Heart left ventricle (tissue), 16 donors: ENCODE measurements around the gene FARSA. TPM values are rescaled to one million over a fixed set of nuclear protein-coding genes. Genes with fewer than 3 reads are reported as not detected.

Experiments
- ATAC-seq, 4 donors: fragments of 200-7000 bp; cut with Tn5 transposase; one replicate each; pipeline ENCODE4 v1.9.1; 2020 to 2022; ENCODE audit warnings: moderate library complexity in 4 of 4, mild to moderate bottlenecking in 3 of 4, moderate number of reproducible peaks in 1 of 4
- DNase-seq, 5 donors: peaks; one replicate each; pipeline ENCODE4 v3.0.0-alpha.2; 2020
- H3K27ac ChIP-seq, 12 donors: fragments of 200-600 bp; sonication (generic) in 4 of 12; one replicate each; pipeline versions ENCODE4 v1.5.0 to v1.8.0; 2016 to 2022; ENCODE audit warnings: mild to moderate bottlenecking in 2 of 12
- H3K27me3 ChIP-seq, 9 donors: fragments of 200-600 bp; sonication (generic) in 2 of 9; one replicate each; pipeline versions ENCODE4 v1.5.1 to v1.8.0; 2016 to 2022; ENCODE audit warnings: mild to moderate bottlenecking in 3 of 9
- H3K36me3 ChIP-seq, 9 donors: fragments of 200-600 bp; sonication (generic) in 2 of 9; one replicate each; pipeline versions ENCODE4 v1.5.0 to v1.8.0; 2018 to 2022; ENCODE audit warnings: mild to moderate bottlenecking in 2 of 9
- H3K4me1 ChIP-seq, 12 donors: fragments of 200-600 bp; sonication (generic) in 4 of 12; one replicate each; pipeline versions ENCODE4 v1.5.0 to v1.8.0; 2016 to 2022; ENCODE audit warnings: mild to moderate bottlenecking in 3 of 12
- H3K4me3 ChIP-seq, 12 donors: fragments of 200-600 bp; sonication (generic) in 4 of 12; one replicate each; pipeline versions ENCODE4 v1.5.0 to v1.8.0; 2017 to 2022; ENCODE audit warnings: mild to moderate bottlenecking in 9 of 12, moderate library complexity in 4 of 12
- H3K9me3 ChIP-seq, 12 donors: fragments of 200-600 bp; sonication (generic) in 4 of 12; one replicate each; pipeline versions ENCODE4 v1.5.0 to v1.8.0; 2016 to 2022; ENCODE audit warnings: mild to moderate bottlenecking in 1 of 12
- CTCF ChIP-seq, 12 donors: fragments of 200-600 bp; sonication (generic) in 4 of 12; IDR thresholded peaks; one replicate each; pipeline versions ENCODE4 v1.5.0 to v1.8.0; 2018 to 2022; ENCODE audit warnings: antibody characterized with exemption in 12 of 12, mild to moderate bottlenecking in 5 of 12
- POLR2A ChIP-seq, 2 donors: fragments of 450-650 bp; IDR thresholded peaks; one replicate each; pipeline ENCODE4 v1.6.1; 2017; ENCODE audit warnings: antibody characterized with exemption in 2 of 2, mild to moderate bottlenecking in 2 of 2, moderate library complexity in 2 of 2
- WGBS, 4 donors: extraction: QIAGEN DNeasy Blood & Tissue Kit in 2 of 4; methylation state at CpG; one replicate each; pipeline versions ENCODE4 v1.1.5 to v1.1.7; 2013 to 2018; 5-methylcytosine and 5-hydroxymethylcytosine counted together
- intact Hi-C, 10 donors: fragments of 100-400 bp; cut with DNase I; formaldehyde crosslinking; loops; one replicate each; pipeline versions ENCODE4 v1.11.1 to v1.14.2; 2022
- polyA plus RNA-seq, 2 donors: library from polyadenylated mRNA; stranded (reverse); fragments of 200-250 nt; gene quantifications; one replicate each; pipeline ENCODE4 v1.2.3, GENCODE V29; 2013
- total RNA-seq, 9 donors: library from RNA; depleted of rRNA in 2 of 9; stranded (reverse); fragments of >200 nt in 2 of 9; fragmentation: NEBNext Ultra II Directional in 3 of 9; extraction: Animal tissue kit (Norgen Biotek cat#: 25700) in 3 of 9; gene quantifications; one replicate each; pipeline versions ENCODE4 v1.1.0 to v1.2.4, GENCODE V29; 2016 to 2023
- donor health status: ischemic (EF 13 %, LVEDD 7.1; RV severe dilation, severe dysfunction).
- donor health status: healthy with polysubstance abuse.
- donor health status: DM: no; HTN: yes; CAD: no.
- donor health status: DM: no; HTN: no; CAD: no.
- donor health status: ischemic (EF 25% LVEDD 6.9; RV normal size, moderate dysfunction).
- donor health status: ischemic (EF 25% LVEDD 5.7; RV mildly dilated, moderate dysfunction).
- donor health status: healthy.
- donor health status: DM: yes; HTN: yes; CAD: no.
- donor health status: ischemic (EF 35%, LVEDD 5.7; RV mildly dilated, moderate dysfunction).
- donor health status: nonischemic (EF 11% LVEDD 7.7; RV severe dilation, severe dysfunction).
- donor health status: DM: yes; HTN: yes; CAD: no.
- donor health status: PGD.
- donor health status: ischemic (EF 29% LVEDD 5.4; RV normal size, mild dysfunction).
- donor health status: nonischemic (EF 23%, LVEDD 6.1; RV moderate dilation, normal function).

Gene FARSA
- total and polyA plus RNA-seq, 11 donors: 35.0 to 104 (median 40.6) TPM

- no peak overlapping the region for H3K4me3 ChIP-seq
- no peak for ATAC-seq
- no peaks in the 10 kb centered on the region for H3K4me1 ChIP-seq
- DNase-seq: no peak
- H3K36me3 ChIP-seq: peaks cover 0 to 47% (median 39%) of the 10 kb centered on the region in 9 donors
- WGBS, 4 donors: 90 to 93% (median 92%) methylated on average over 10 of the region's 10 CpGs
- intact Hi-C loops: loop anchor here in 1 of 10 donors (10.0 kb wide), 1 partner anchor 55 kb away; the partner anchor contains the start of gene GADD45GIP1
- H3K9me3 ChIP-seq: no peaks in the 10 kb centered on the region
- no peak overlapping the region for H3K27ac ChIP-seq
- no peaks in the 10 kb centered on the region for H3K27me3 ChIP-seq
- TF ChIP-seq CTCF (IDR thresholded peaks at IDR 0.05) (no peak), POLR2A (IDR thresholded peaks at IDR 0.05) (no peak)
Observed at GRCh38 chr19:12899891-12900518, 33.5 kb downstream of the FARSA start.

- Histone ChIP-seq H3K27me3 (no peaks in the 10 kb centered on the region), H3K4me3 (no peak overlapping the region), H3K36me3 (peaks cover 0 to 65% (median 57%) of the 10 kb centered on the region in 9 donors), H3K9me3 (no peaks in the 10 kb centered on the region), H3K4me1 (peaks cover 0 to 13% (median 8%) of the 10 kb centered on the region in 12 donors), H3K27ac (no peak overlapping the region)
- DNase-seq: no peak
- ATAC-seq: no peak
- WGBS, 4 donors: 93 to 97% (median 96%) methylated on average over 5 to 17 of the region's 17 CpGs
- intact Hi-C loops: loop anchor here in 1 of 10 donors (10.0 kb wide), 1 partner anchor 58 kb away; the partner anchor contains the start of gene GADD45GIP1
- no peak for TF ChIP-seq POLR2A (IDR thresholded peaks at IDR 0.05)
- no peak for TF ChIP-seq CTCF (IDR thresholded peaks at IDR 0.05)
Observed at GRCh38 chr19:12896460-12896859, 37.1 kb downstream of the FARSA start.

- no peaks in the 10 kb centered on the region for H3K27me3 ChIP-seq
- TF ChIP-seq CTCF (IDR thresholded peaks at IDR 0.05): no peak
- no peak for TF ChIP-seq POLR2A (IDR thresholded peaks at IDR 0.05)
- no peak overlapping the region for H3K4me3 ChIP-seq
- peaks cover 0 to 22% (median 11%) of the 10 kb centered on the region in 12 donors for H3K4me1 ChIP-seq
- H3K27ac ChIP-seq: no peak overlapping the region
- no peak for ATAC-seq
- intact Hi-C loops: loop anchor here in 1 of 10 donors (10.0 kb wide), 1 partner anchor 61 kb away; the partner anchor contains the start of gene GADD45GIP1
- 88 to 95% (median 93%) methylated on average over 5 of the region's 5 CpGs for WGBS, 4 donors
- no peak for DNase-seq
- no peaks in the 10 kb centered on the region for H3K9me3 ChIP-seq
- peaks cover 0 to 50% (median 37%) of the 10 kb centered on the region in 9 donors for H3K36me3 ChIP-seq
Observed at GRCh38 chr19:12893582-12893981, 39.9 kb downstream of the FARSA start.

- Histone ChIP-seq H3K9me3 (no peaks in the 10 kb centered on the region), H3K27me3 (peaks cover 0 to 6% (median 0%) of the 10 kb centered on the region in 9 donors), H3K27ac (peak overlapping the region in 7 of 12 donors; percentile 64 to 85 (median 74)), H3K4me3 (peak overlapping the region; percentile 71 to 98 (median 86)), H3K4me1 (peaks cover 0 to 22% (median 11%) of the 10 kb centered on the region in 12 donors), H3K36me3 (peaks cover 0 to 31% (median 25%) of the 10 kb centered on the region in 9 donors)
- intact Hi-C loops: loop anchor here in 2 of 10 donors (2.0 to 10.0 kb wide), 2 partner anchors 47 to 63 kb away; partner anchors contain the start of genes CALR (in 1 of the 2) and GADD45GIP1 (in 1 of the 2)
- DNase-seq (no peak), ATAC-seq (peak in 1 of 4 donors; percentile 2)
- no peak for TF ChIP-seq CTCF (IDR thresholded peaks at IDR 0.05)
- WGBS, 4 donors: 7 to 8% (median 8%) methylated on average over 22 to 26 of the region's 26 CpGs
Observed at GRCh38 chr19:12891553-12892021, 41.9 kb downstream of the FARSA start.
